HL-60 (cell line): ENCODE measurements around the gene QSOX2.

Source experiments
- CTCF ChIP-seq: IDR thresholded peaks from one replicate; pipeline ENCODE4 v1.5.1; 2011; ENCODE audit warnings: low read length, control low read depth, inconsistent platforms; ENCODE audit not compliant: insufficient read depth
- REST ChIP-seq: IDR thresholded peaks from 2 replicates; pipeline ENCODE4 v1.6.1; 2012; ENCODE audit warnings: low read depth; ENCODE audit not compliant: insufficient replicate concordance

GRCh38 chr9:136279471-136279870, 33.9 kb upstream of the QSOX2 start:
- TF ChIP-seq CTCF = no peak
- TF ChIP-seq REST = no peak
